Mammary epithelial cell (primary cell): ENCODE data around the gene GON7.

Experiments
- CTCF ChIP-seq, 2 donors: IDR thresholded peaks in 1 of 2; conservative IDR thresholded peaks in 1 of 2; 2 replicates each; pipeline ENCODE4 v1.5.1; 2011 to 2012; ENCODE audit warnings: inconsistent platforms in 2 of 2, low read length in 2 of 2, mild to moderate bottlenecking in 2 of 2, control low read depth in 1 of 2, low read depth in 1 of 2; ENCODE audit not compliant: insufficient read depth in 1 of 2; ENCODE audit errors: extremely low read depth in 1 of 2
- EZH2 ChIP-seq: IDR thresholded peaks from 2 replicates; pipeline ENCODE4 v1.6.1; 2012; ENCODE audit warnings: low read length, inconsistent platforms, borderline replicate concordance

GRCh38 chr14:93239869-93240677, 33.2 kb upstream of the GON7 start:
- TF ChIP-seq CTCF (conservative IDR thresholded peaks at IDR 0.05 in 1 of 2, IDR thresholded peaks at IDR 0.05 in 1 of 2; ENCODE audit: extremely low read depth in 1 of 2, insufficient read depth in 1 of 2, low read depth in 1 of 2, low read length in 2 of 2) (no peak), EZH2 (no peak)
